Measurements from ENCODE around the gene MACF1.
A peak's percentile ranks its signal among the peaks of the same experiment; 100 is the strongest.

- TF ChIP-seq CTCF (IDR thresholded peaks at IDR 0.05) (no peak), EP300 (IDR thresholded peaks at IDR 0.05) (no peak), POLR2A (IDR thresholded peaks at IDR 0.05) (no peak), POLR2AphosphoS5 (IDR thresholded peaks at IDR 0.05) (peak; percentile 31 to 66)
These were observed 295.2 kb downstream of the MACF1 start for GRCh38 chr1:39499668-39500067.
